ENCODE results near the gene AGPS.

AGPS gene

DNA sequence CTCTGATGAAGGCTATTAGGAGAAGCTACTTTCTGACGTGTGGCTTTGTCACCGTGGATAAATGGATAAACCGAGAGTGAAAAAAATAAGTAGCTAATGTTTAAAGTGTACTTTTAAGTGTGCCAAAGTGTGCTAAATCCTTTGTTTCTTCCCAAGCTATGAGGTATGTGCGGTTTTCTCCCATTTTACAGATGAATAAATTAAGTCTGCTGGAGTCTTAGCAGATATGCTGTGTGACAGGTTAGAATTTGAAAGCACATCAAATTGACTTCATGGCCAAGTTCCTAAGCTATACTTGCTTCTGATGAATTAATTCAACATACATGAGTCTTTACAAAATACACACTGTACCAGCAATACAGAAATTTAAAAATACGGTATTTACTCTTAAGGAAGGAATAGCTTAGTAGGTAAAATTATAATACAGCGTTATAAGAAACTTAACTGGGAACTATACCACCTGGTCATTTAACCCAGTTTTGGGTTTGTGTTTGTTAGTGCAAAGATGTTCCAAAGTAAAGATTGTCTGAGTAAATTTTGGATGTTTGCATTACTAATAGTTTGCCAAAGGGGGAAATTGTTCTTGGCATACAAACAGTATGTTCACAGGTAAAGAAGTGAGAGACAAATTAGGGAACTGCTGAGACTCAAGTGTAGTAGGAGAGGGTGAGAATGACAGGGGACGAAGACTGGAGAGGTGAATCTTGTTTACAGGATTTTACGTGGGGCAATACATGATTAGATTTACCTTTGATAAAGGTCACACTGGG is 1.4 kb downstream of the AGPS start:
- H3K27ac Mint-ChIP-seq (ENCODE audit: low read depth) = peak overlapping the region; percentile 88
- H3K36me3 Mint-ChIP-seq (ENCODE audit: insufficient read depth) = peaks cover 2% of the 10 kb centered on the region
- peak overlapping the region; percentile 88 for H3K4me3 Mint-ChIP-seq
- no peaks in the 10 kb centered on the region for H3K9me3 Mint-ChIP-seq
- no peak for DNase-seq (ENCODE audit: low spot score in 2 of 2)
- ATAC-seq (replicated peaks; ENCODE audit: extremely low read depth, poor library complexity, severe bottlenecking) = no peak
- peaks cover 63% of the 10 kb centered on the region for H3K4me1 Mint-ChIP-seq
- no peaks in the 10 kb centered on the region for H3K27me3 Mint-ChIP-seq

DNA sequence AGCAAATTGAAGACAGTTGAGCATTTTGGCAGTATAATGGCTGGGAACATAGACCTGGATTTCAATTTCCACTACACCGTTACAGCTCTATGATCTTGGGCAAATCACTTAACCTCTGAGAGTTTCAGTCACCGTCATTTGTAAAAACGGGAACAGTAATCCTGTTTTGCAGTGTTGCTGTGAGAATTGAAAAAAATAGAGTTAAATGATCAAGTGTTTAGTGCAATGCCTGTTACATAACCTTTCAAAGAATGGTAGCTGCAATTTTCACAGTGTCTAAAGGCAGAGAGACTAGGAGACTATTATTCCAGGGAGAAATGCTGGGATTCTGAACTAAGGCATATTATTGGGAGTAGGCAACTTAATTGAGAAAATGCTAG is 2.0 kb downstream of the AGPS start:
- Mint-ChIP-seq H3K4me3 (peak overlapping the region; percentile 2), H3K27ac (ENCODE audit: low read depth) (no peak overlapping the region), H3K27me3 (no peaks in the 10 kb centered on the region), H3K4me1 (peaks cover 69% of the 10 kb centered on the region), H3K36me3 (ENCODE audit: insufficient read depth) (peaks cover 2% of the 10 kb centered on the region), H3K9me3 (no peaks in the 10 kb centered on the region)
- DNase-seq (ENCODE audit: low spot score in 2 of 2) = no peak
- no peak for ATAC-seq (replicated peaks; ENCODE audit: extremely low read depth, poor library complexity, severe bottlenecking)

DNA sequence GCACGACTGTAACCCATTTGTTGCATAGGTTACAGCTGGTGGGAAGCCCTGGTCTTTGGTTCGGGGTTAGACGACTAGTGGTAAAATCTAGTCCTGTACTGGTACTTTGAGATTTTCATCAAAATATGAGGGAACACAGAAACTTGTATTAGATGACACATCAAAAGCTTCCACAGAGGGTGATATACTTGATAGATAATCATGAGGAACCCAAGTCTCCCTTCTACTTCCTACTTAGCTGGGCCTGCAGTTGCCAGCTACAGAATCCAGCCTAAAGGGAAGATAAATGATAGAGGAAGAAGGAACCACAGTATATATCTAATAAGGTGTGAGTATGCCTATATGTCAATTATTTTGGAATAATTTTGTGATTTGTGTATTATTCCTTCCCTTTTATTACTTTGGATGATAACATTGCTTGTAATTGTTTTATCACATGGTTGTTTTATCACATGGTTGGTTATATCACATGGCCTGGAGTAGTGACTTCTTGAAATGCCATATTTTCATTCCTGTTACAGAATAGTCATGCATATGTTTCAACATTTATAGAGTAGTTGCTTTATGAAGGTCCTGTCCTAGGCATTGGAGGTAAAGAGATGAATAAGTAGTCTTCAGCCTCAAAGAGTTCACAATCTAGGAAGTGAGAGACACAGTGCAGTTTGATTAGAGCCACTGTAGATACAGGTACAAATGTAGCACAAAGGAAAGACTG is 2.9 kb downstream of the AGPS start:
- H3K4me3 Mint-ChIP-seq = no peak overlapping the region
- H3K27me3 Mint-ChIP-seq = no peaks in the 10 kb centered on the region
- ATAC-seq (replicated peaks; ENCODE audit: extremely low read depth, poor library complexity, severe bottlenecking) = no peak
- H3K4me1 Mint-ChIP-seq = peaks cover 72% of the 10 kb centered on the region
- H3K27ac Mint-ChIP-seq (ENCODE audit: low read depth) = no peak overlapping the region
- H3K36me3 Mint-ChIP-seq (ENCODE audit: insufficient read depth) = no peaks in the 10 kb centered on the region
- DNase-seq (ENCODE audit: low spot score in 2 of 2) = no peak
- H3K9me3 Mint-ChIP-seq = no peaks in the 10 kb centered on the region

DNA sequence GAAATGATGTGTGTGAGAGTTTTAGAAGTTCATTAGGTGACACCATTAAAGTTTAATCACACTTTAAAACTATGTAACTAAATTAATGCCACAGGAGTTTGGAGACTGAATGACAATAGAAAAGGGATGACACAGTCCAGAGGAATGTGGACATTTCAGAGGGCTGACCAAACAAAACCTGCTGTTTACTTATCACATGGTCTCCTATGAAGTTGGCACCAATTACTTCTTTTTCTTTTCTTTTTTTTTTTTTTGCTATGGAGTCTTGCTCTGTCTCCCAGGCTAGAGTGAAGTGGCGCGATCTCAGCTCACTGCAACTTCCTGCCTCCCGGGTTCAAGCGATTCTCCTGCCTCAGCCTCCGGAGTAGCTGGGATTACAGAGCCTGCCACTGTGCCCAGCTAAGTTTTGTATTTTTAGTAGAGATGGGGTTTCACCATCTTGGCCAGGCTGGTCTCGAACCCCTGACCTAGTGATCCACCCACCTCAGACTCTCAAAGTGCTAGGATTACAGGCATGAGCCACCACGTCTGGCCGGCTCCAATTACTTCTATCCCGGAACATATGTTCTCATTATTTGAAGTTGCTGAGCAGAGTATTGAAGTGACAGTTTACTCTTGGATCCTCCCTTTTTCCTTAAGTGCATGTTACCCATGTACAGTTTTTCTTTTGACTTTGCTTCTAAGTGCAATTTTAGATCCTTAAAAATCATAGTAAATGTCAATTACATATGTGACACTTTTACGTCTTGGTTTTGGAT is 4.3 kb downstream of the AGPS start:
- Mint-ChIP-seq H3K4me3 (no peak overlapping the region), H3K27me3 (no peaks in the 10 kb centered on the region), H3K4me1 (peaks cover 72% of the 10 kb centered on the region), H3K27ac (ENCODE audit: low read depth) (no peak overlapping the region), H3K36me3 (ENCODE audit: insufficient read depth) (no peaks in the 10 kb centered on the region), H3K9me3 (no peaks in the 10 kb centered on the region)
- ATAC-seq (replicated peaks; ENCODE audit: extremely low read depth, poor library complexity, severe bottlenecking) (no peak), DNase-seq (ENCODE audit: low spot score in 2 of 2) (no peak)

DNA sequence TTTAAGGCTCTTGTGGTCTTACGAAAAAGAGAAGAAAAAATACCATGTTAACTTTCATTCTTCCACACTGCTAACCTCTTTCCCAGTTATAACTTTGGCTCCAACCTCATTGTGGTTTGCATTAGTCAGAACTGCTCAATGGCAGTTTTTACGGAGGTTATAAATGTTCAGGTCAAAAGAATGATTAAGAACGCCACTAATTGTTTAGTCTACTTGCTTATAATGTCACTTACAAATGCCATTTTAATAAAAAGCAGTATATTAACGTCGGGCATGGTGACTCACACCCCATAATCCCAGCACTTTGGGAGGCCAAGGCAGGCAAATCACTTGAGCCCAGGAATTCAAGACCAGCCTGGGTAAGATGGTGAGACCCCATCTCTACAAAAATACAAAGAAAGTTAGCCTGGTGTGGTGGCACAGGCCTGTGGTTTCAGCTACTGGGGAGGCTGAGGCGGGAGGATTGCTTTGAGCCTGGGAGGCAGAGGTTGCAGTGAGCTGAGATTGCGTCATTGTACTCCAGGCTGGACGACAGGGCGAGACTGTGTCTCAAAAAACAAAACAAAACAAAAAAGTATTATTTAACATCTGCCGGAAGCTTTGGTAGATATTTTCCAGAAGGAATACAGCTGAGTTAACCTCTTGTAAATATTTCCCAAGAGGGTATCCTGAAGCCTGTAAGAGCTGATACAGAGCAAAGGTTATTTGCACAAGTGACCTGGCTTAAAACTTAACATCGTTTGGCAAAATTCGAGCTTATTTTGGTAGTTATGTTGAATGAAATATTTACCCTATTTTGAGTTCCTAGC is 5.1 kb downstream of the AGPS start:
- DNase-seq (ENCODE audit: low spot score in 2 of 2) (no peak), ATAC-seq (replicated peaks; ENCODE audit: extremely low read depth, poor library complexity, severe bottlenecking) (no peak)
- Mint-ChIP-seq H3K27ac (ENCODE audit: low read depth) (no peak overlapping the region), H3K9me3 (no peaks in the 10 kb centered on the region), H3K4me3 (no peak overlapping the region), H3K36me3 (ENCODE audit: insufficient read depth) (no peaks in the 10 kb centered on the region), H3K27me3 (no peaks in the 10 kb centered on the region), H3K4me1 (peaks cover 73% of the 10 kb centered on the region)

DNA sequence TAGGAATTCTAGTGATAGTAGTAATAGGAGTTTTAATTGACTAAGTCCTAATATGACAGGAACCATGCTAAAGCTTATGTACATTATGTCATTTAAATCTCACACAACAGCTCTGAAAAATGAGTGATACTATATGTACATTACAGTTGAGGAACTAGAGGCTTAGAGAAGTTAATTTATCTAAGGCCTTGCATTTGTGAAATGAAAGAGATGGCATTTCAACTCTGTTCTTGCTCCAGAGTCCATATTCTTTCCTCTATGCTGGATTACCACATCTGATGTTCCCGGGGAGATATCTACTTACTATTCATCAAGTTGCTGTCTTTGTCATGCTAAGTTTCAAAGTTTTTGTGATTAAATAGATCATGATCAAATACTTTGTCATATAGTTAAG is 5.7 kb downstream of the AGPS start:
- H3K4me3 Mint-ChIP-seq = no peak overlapping the region
- DNase-seq (ENCODE audit: low spot score in 2 of 2) = no peak

DNA sequence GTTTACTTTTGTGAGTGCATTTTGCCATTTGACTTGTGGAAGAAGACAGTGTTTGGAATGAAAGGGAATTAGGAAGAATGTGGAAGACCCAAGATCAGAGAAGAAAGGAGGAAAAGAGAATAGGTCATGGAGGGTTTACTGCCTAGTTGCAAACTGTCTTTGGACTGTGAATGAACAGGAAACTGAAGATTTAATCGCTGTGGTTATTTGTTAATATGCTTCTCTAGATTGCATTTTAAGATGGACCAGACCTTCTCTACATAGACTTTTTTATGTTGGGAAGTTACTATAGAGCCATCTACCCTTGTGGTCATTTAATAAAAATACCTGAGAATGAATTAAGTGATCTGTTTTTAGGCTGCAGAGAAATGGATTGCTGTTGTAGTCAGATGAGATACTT is 6.2 kb downstream of the AGPS start:
- no peaks in the 10 kb centered on the region for H3K9me3 Mint-ChIP-seq
- H3K36me3 Mint-ChIP-seq (ENCODE audit: insufficient read depth) = no peaks in the 10 kb centered on the region
- ATAC-seq (replicated peaks; ENCODE audit: extremely low read depth, poor library complexity, severe bottlenecking) (no peak), DNase-seq (ENCODE audit: low spot score in 2 of 2) (no peak)
- no peaks in the 10 kb centered on the region for H3K27me3 Mint-ChIP-seq
- H3K27ac Mint-ChIP-seq (ENCODE audit: low read depth) = peak overlapping the region; percentile 36
- H3K4me3 Mint-ChIP-seq = no peak overlapping the region
- peaks cover 69% of the 10 kb centered on the region for H3K4me1 Mint-ChIP-seq

More for the DNA sequence above, 5.7 kb downstream of the AGPS start:
- H3K4me1 Mint-ChIP-seq = peaks cover 72% of the 10 kb centered on the region
- H3K27me3 Mint-ChIP-seq = no peaks in the 10 kb centered on the region
- H3K9me3 Mint-ChIP-seq = no peaks in the 10 kb centered on the region
- ATAC-seq (replicated peaks; ENCODE audit: extremely low read depth, poor library complexity, severe bottlenecking) = no peak
- H3K27ac Mint-ChIP-seq (ENCODE audit: low read depth) = peak overlapping the region; percentile 36
- H3K36me3 Mint-ChIP-seq (ENCODE audit: insufficient read depth) = no peaks in the 10 kb centered on the region

DNA sequence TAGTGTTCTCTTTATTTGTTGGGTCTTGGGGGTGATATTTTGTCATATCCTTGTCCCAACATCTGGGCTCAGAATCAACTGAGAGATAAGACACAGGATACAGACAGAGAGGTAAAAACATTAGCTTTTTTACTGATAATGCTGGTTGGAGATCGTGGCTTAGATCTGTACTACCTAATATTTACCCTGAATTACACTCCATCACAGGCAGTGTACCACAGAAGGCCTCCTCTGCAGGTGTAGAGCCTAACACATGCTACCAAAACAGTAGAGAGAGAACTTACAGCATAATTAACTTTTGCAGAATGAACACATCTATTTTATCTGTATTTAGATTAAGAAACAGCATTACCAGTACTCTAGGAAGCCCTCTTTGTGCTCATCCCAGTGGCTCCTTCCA is 6.8 kb downstream of the AGPS start:
- H3K4me3 Mint-ChIP-seq = no peak overlapping the region
- no peaks in the 10 kb centered on the region for H3K27me3 Mint-ChIP-seq
- no peaks in the 10 kb centered on the region for H3K9me3 Mint-ChIP-seq
- no peak overlapping the region for H3K27ac Mint-ChIP-seq (ENCODE audit: low read depth)
- ATAC-seq (replicated peaks; ENCODE audit: extremely low read depth, poor library complexity, severe bottlenecking) (no peak), DNase-seq (ENCODE audit: low spot score in 2 of 2) (no peak)
- peaks cover 69% of the 10 kb centered on the region for H3K4me1 Mint-ChIP-seq
- no peaks in the 10 kb centered on the region for H3K36me3 Mint-ChIP-seq (ENCODE audit: insufficient read depth)

DNA sequence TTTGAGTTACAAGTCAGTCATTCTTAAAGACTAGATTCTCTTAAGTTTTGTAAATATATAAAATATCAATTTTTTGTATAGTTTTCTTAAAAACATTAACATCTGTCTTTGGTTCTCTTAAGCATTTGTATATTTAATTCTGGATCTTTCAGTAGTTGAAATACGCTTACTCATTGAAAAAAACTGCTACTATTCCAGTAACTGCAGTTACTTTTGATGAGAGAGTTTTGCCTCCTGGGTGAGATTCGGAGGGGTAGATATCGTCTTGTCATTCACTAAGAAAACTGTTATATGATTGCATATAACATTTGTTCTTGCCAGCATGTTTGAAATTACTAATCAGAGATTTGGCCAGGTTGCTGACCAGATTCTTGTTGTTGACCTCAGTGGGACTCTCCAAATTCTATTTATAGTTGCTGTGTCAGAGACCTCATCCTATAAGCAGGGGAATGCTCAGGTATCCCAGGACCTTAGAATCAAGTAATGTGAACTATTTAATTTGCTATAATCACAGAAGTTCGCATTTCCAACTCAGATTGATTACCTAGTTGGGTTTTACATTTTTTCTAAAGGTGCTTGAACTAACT is 7.9 kb downstream of the AGPS start:
- H3K4me1 Mint-ChIP-seq = peaks cover 66% of the 10 kb centered on the region
- ATAC-seq (replicated peaks; ENCODE audit: extremely low read depth, poor library complexity, severe bottlenecking) = no peak
- DNase-seq (ENCODE audit: low spot score in 2 of 2) = no peak
- H3K36me3 Mint-ChIP-seq (ENCODE audit: insufficient read depth) = no peaks in the 10 kb centered on the region
- H3K4me3 Mint-ChIP-seq = no peak overlapping the region
- no peak overlapping the region for H3K27ac Mint-ChIP-seq (ENCODE audit: low read depth)
- H3K27me3 Mint-ChIP-seq = no peaks in the 10 kb centered on the region
- H3K9me3 Mint-ChIP-seq = no peaks in the 10 kb centered on the region

DNA sequence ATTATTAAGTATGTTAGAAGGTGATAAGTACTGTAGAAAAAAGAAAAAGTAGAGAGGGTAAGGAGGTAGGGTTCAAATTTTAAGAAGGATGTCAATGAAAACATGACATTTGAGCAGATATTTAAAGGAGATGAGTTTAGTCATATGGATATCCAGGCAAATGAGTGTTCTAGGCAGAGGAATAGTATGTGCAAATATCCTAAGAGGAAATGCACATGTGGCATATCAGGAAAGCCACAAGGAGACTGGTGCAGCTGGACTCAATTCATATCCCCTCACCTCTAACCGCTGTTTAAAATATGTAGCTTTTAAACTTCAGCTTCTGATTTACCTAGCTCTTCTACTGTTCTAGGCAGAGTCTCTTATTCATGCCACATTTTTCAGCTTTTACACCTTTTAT is 9.5 kb downstream of the AGPS start:
- DNase-seq (ENCODE audit: low spot score in 2 of 2) (no peak), ATAC-seq (replicated peaks; ENCODE audit: extremely low read depth, poor library complexity, severe bottlenecking) (no peak)
- Mint-ChIP-seq H3K4me1 (peaks cover 67% of the 10 kb centered on the region), H3K9me3 (no peaks in the 10 kb centered on the region), H3K27me3 (no peaks in the 10 kb centered on the region), H3K36me3 (ENCODE audit: insufficient read depth) (no peaks in the 10 kb centered on the region), H3K27ac (ENCODE audit: low read depth) (no peak overlapping the region), H3K4me3 (no peak overlapping the region)

DNA sequence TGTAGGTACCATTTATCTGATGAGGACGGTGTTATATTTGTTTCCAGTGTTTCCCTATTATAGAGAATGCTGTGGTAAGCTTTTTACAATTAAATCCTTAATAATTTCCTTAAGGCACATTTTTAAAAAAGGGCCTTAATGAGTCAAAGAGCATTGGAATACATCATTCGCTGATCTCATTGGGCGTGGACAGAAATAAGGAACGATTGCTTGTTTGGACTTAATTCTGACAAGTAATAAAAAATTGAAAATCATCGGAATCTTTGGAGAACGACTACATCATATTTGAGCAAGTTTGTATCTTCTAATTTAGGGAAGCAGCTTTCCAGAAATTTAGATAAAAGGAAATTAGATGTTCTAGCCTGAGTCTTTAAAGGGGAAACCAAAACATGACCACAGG is 11.3 kb downstream of the AGPS start:
- no peaks in the 10 kb centered on the region for H3K36me3 Mint-ChIP-seq (ENCODE audit: insufficient read depth)
- no peak overlapping the region for H3K27ac Mint-ChIP-seq (ENCODE audit: low read depth)
- no peak overlapping the region for H3K4me3 Mint-ChIP-seq
- H3K9me3 Mint-ChIP-seq = no peaks in the 10 kb centered on the region
- ATAC-seq (replicated peaks; ENCODE audit: extremely low read depth, poor library complexity, severe bottlenecking) (no peak), DNase-seq (ENCODE audit: low spot score in 2 of 2) (no peak)
- H3K27me3 Mint-ChIP-seq = no peaks in the 10 kb centered on the region
- peaks cover 55% of the 10 kb centered on the region for H3K4me1 Mint-ChIP-seq

DNA sequence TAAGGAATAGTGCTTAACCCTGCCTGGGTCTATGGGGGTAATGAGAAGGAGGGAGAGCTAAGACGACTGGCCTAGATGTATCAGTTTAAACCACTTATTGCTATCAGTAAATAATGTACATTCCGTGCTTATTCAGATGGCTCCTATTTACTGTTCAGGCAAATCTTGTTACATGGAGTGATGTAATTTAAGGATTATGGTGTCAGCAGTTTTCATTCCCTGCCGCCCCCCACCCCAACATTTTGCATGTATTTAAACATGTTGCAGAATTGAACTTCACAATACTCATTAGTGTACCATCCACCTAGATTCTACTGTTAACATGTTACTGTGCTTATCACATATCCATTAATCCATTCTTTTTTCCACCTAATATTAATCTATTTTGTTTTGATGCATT is 11.7 kb downstream of the AGPS start:
- H3K4me1 Mint-ChIP-seq = peaks cover 52% of the 10 kb centered on the region
- H3K36me3 Mint-ChIP-seq (ENCODE audit: insufficient read depth) = no peaks in the 10 kb centered on the region
- DNase-seq (ENCODE audit: low spot score in 2 of 2) (no peak), ATAC-seq (replicated peaks; ENCODE audit: extremely low read depth, poor library complexity, severe bottlenecking) (no peak)
- no peaks in the 10 kb centered on the region for H3K9me3 Mint-ChIP-seq
- H3K4me3 Mint-ChIP-seq = no peak overlapping the region
- H3K27ac Mint-ChIP-seq (ENCODE audit: low read depth) = no peak overlapping the region
- no peaks in the 10 kb centered on the region for H3K27me3 Mint-ChIP-seq
